ENCODE results near the gene CCR9.

DNA sequence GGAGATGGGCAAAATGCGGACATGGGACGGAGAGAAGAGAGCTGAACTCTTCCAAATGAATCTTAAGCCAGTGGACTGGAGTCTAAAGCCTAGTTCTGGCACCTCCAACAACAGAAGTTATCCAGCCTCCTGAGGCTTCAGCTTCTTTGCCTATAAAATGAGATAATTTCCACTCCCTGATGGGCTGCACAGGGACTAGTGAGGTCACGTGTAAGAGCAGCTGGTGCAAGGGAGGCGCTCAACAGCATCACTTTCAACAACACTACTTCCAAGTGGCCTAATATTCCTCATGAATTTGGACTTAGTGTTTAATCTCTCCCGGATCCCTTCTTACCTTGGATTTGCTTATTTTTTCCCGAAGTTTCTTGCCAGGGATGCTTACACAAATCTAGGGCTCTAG, 65.6 kb downstream of the CCR9 start:
- TF ChIP-seq YY1 (IDR thresholded peaks at IDR 0.05; ENCODE audit: insufficient read depth, insufficient read length) (no peak), ZNF274 (IDR thresholded peaks at IDR 0.05; ENCODE audit: low read depth, low read length) (no peak)

Data from NT2/D1 (cell line).